ENCODE results near the gene CTNNA1. TPM values are rescaled to one million over a fixed set of nuclear protein-coding genes. Genes with fewer than 3 reads are reported as not detected.
"Not testable (repeated sequence)": the region's sequence is repeated elsewhere in the genome, so short reads cannot be mapped to it uniquely, and the experiment has no call there.

Gene CTNNA1
- total RNA-seq, 6 experiments from 2014 or later, result 101 to 192 (median 123) TPM

GRCh38 chr5:138760448-138761110 is 7.4 kb downstream of the CTNNA1 start:
- DNase-seq, result no peak
- no peak for ATAC-seq
- Histone ChIP-seq H3K27ac (peak overlapping the region in 1 of 3 donors; percentile 16), H3K4me3 (no peak overlapping the region), H3K4me1 (peaks cover 0 to 35% (median 16%) of the 10 kb centered on the region in 4 donors), H3K9me3 (no peaks in the 10 kb centered on the region), H3K36me3 (peaks cover 0 to 5% (median 2%) of the 10 kb centered on the region in 4 donors), H3K27me3 (no peaks in the 10 kb centered on the region)
- intact Hi-C loops (cut with DNase I), result no loop called here
- TF ChIP-seq POLR2A (IDR thresholded peaks at IDR 0.05), result no peak
- no peak for TF ChIP-seq CTCF (IDR thresholded peaks at IDR 0.05)
- WGBS (ENCODE audit: insufficient coverage, low coverage, low lambda C conversion rate, missing lambda C conversion rate), result 74% methylated on average over 8 of the region's 11 CpGs

- Histone ChIP-seq H3K27ac (peak overlapping the region in 1 of 3 donors; percentile 16), H3K4me1 (peaks cover 0 to 35% (median 16%) of the 10 kb centered on the region in 4 donors)
- WGBS (ENCODE audit: insufficient coverage, low coverage, low lambda C conversion rate, missing lambda C conversion rate), result 12% methylated on average over 7 of the region's 7 CpGs
- peak in 2 of 4 donors; percentile 18 to 31 for ATAC-seq
- H3K4me3 ChIP-seq; H3K9me3 ChIP-seq; intact Hi-C loops (cut with DNase I); DNase-seq; H3K36me3 ChIP-seq; H3K27me3 ChIP-seq: not testable (repeated sequence)
Observed at GRCh38 chr5:138761115-138761514, 7.9 kb downstream of the CTNNA1 start.

- H3K36me3 ChIP-seq; intact Hi-C loops (cut with DNase I); H3K27me3 ChIP-seq; H3K9me3 ChIP-seq; DNase-seq; H3K4me3 ChIP-seq: not testable (repeated sequence)
- ATAC-seq, result peak in 3 of 4 donors; percentile 20 to 38 (median 36)
- WGBS (ENCODE audit: insufficient coverage, low coverage, low lambda C conversion rate, missing lambda C conversion rate), result 80% methylated on average over 5 of the region's 6 CpGs
- Histone ChIP-seq H3K27ac (peak overlapping the region in 1 of 3 donors; percentile 16), H3K4me1 (peaks cover 0 to 35% (median 16%) of the 10 kb centered on the region in 4 donors)
Observed at GRCh38 chr5:138761670-138762069, 8.4 kb downstream of the CTNNA1 start.

GRCh38 chr5:138762110-138762509 is 8.9 kb downstream of the CTNNA1 start:
- Histone ChIP-seq H3K36me3 (peaks cover 0 to 5% (median 2%) of the 10 kb centered on the region in 4 donors), H3K4me1 (peaks cover 0 to 35% (median 16%) of the 10 kb centered on the region in 4 donors), H3K4me3 (no peak overlapping the region), H3K27ac (peak overlapping the region in 1 of 3 donors; percentile 16), H3K27me3 (no peaks in the 10 kb centered on the region), H3K9me3 (no peaks in the 10 kb centered on the region)
- 14% methylated on average over 1 of the region's 1 CpG for WGBS (ENCODE audit: insufficient coverage, low coverage, low lambda C conversion rate, missing lambda C conversion rate)
- DNase-seq (no peak), ATAC-seq (peak in 3 of 4 donors; percentile 34 to 43 (median 39))
- TF ChIP-seq CTCF (IDR thresholded peaks at IDR 0.05) (no peak), POLR2A (IDR thresholded peaks at IDR 0.05) (no peak)
- intact Hi-C loops (cut with DNase I), result no loop called here

- Histone ChIP-seq H3K9me3 (no peaks in the 10 kb centered on the region), H3K27ac (peak overlapping the region in 1 of 3 donors; percentile 68), H3K27me3 (no peaks in the 10 kb centered on the region), H3K4me1 (peaks cover 0 to 35% (median 16%) of the 10 kb centered on the region in 4 donors), H3K36me3 (peaks cover 0 to 5% (median 2%) of the 10 kb centered on the region in 4 donors), H3K4me3 (no peak overlapping the region)
- peak; percentile 55 to 77 (median 70) for ATAC-seq
- intact Hi-C loops (cut with DNase I), result no loop called here
- 44% methylated on average over 3 of the region's 3 CpGs for WGBS (ENCODE audit: insufficient coverage, low coverage, low lambda C conversion rate, missing lambda C conversion rate)
- no peak for TF ChIP-seq POLR2A (IDR thresholded peaks at IDR 0.05)
- no peak for TF ChIP-seq CTCF (IDR thresholded peaks at IDR 0.05)
- no peak for DNase-seq
Observed at GRCh38 chr5:138763037-138763778, 10.0 kb downstream of the CTNNA1 start.

Measured in right lobe of liver (tissue), 6 donors.